ENCODE results near the gene HDAC7.
"Not testable (repeated sequence)": the region's sequence is repeated elsewhere in the genome, so short reads cannot be mapped to it uniquely, and the experiment has no call there.

HDAC7 gene

DNA sequence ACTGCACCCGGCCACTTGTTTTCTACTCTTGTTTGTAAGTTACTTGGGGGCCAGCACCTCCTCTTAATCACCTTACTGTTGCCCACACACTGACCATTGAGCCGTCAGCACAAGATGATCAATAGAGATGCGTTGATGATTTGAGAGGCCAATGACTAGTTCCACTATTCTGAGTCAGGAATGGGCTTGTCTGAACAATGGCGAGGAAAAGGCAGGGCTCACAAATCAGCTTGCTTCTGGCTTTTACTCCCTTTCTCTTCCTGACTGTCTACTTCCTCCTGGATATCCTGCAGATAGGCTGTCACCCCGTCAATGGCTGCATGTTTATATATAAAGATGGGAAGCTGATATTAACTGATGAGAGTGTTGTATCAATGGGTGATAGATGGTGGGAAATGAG is 29.1 kb upstream of the HDAC7 start:
- DNase-seq = no peak

DNA sequence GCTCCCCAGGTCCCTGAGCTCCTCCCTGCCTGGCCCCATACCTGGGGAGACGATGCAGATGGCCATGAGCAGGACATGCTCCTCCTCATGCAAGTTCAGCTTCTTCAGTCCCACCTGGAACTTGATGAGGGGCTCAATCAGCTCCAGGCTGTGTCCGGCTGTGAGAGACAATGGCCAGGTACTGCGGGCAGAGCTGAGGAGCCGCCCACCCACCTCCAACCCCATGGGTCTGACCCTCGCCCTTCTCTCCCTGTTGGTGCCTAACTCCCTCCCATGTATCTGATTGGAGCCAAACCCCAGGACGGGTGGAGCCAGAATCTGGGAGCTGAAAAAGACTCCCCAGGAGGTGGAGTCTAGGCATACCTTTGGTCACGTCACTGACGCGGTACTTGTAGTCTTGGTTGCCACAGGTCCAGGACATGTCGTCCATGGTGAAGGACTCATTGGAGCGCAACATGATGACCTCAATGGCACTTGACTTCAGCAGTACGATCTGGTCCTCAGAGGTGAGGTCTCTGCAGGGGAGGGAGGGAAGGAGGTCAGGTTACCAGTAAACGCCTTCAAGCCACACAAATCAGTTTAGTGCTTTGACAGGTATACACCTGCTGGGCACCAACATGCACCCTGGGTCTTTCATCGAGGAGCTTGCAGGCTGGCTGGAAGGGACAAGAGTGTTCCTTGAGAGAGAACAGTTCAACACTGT is 26.7 kb upstream of the HDAC7 start:
- no peak for DNase-seq

DNA sequence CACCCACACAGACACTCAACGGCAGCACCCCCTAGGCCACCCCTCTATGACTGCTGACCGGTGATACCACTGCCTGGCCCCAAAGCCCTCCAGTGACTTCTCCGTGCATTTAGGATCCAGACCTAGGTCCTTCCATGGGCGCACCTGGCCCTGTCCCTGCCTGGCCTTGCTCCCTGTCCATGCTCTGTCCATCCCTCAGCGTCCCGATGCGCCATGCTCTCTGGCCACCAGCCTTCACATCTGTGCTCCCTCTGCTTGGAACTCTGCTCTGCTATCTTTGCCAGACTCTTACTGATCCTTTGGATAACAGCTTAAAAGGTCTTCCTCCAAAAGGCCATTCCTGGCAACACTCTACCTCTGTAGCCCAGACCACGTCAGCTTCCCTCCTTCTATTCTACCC is 25.4 kb upstream of the HDAC7 start:
- no peak for DNase-seq

DNA sequence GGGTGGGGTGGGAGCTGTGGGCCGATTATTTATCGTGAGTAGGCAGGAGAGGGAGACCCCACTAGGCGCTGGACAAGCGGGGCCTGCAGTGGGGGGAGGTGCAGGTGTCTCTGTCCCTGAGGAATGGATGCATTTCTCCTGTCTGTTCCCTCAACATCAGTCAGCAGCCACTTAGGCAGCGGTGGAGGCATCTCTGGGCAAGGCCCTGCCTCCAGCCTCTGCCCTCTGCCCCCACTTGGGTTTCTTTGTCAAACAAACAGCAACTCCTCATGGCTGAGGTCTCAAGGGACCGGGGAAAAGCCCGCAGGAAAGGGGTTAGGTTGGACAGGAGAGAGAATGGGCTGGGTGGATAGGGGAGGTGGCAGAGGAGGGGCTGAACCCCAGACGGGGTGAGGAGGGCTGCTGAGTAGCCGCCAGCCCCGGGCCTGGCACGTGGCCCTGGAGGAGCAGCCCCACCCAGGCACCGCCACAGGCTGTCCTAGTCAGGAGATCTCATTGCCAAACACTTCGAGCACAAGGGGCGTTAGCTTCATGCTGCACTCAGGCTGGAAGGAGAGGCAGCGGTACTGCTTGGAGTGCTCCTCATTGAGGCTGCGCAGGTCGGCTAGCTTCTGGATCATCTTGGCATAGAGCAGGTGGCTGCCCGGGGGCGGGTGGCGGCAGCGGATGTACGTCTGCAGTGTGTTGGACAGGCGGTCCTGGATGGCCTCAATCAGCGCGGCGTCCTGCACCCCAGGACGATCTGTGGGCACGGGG is 24.7 kb upstream of the HDAC7 start:
- DNase-seq = no peak

DNA sequence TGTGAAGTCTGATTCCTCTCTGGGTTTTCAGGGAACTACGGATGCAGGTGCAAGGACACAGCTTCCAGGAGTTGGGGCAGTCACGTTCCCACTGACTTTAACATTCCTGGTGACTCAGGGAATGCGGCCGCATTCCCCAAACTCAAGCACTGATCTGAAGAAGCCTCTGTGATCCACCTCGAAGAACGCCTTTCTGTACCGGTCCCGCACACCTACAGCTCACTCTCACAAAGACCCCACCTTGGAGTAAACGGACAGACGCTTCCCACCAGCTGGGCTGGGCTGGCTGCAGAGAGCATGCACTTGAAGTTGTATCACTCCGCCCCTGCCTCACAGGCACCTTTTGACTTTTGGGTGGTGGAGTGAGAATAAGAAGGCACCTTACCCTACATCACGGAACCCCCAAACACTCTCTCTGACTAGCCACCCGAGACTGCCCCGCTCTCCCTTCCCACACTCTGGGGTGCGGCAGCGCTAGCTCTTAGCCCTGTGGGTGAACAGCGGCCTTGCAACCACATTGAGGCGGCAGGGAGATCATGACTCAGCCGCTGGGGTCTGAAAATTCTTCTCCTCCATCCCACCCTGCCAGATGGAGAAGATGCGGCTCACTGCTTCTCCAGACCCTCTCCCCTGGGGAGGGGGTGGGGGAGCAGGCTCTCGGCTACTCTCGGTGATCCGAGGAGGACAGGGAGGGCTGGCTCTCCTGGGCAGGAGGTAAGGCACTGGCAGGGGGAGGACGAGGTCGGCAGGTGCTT is 23.7 kb upstream of the HDAC7 start:
- DNase-seq = no peak

DNA sequence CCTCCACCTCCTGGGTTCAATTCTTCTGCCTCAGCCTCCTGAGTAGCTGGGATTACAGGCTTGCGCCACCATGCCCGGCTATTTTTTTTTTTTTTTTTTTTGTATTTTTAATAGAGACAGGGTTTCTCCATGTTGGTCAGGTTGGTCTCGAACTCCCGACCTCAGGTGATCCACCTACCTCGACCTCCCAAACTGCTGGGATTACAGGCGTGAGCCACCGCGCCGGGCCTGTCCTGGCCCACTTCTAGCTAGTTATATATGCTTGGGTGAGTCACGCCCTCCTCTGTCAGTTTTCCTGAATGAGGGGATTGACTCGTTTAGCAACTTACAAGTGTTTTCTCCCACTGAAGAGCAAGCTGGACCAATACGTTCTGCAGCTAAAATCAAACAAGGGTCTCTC is 22.8 kb upstream of the HDAC7 start:
- DNase-seq = not testable (repeated sequence)

DNA sequence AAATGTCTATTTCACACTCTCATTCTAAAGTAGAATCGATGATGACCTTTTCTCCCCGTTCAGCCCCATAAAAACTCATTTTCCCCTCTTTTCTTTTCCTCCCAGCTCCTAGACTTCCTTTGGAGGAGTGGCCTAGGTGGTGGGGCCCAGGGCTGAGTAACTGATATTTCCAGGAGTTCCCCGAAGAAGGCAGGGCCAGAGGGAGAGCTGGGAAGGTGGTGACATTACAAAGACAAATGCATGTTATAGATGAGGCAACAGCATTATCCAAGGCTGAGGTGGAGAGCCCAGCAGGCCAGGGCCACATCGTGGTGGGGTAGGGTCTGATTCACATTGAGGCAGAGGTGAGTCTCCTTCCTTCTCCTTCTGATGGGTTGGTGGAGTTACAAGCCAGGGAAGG is 22.2 kb upstream of the HDAC7 start:
- no peak for DNase-seq

DNA sequence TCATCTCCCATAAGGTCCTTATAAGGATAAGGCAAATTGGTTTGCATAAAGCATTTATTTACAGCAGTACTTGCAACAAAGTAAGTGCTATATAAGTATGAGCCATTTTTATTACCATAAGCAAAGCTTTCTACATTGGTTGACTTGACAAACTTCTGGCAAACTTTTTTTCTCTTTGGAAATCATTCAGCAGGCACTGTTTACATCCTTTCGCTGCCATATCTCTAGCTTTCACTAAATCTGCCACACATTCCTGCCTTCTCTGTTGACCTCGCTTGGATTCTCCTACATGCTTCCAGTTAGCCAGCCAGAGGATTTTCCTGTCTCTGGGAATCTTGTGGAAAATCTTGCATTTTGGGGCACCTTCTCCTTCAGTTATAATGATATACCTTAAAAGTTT is 21.8 kb upstream of the HDAC7 start:
- no peak for DNase-seq

DNA sequence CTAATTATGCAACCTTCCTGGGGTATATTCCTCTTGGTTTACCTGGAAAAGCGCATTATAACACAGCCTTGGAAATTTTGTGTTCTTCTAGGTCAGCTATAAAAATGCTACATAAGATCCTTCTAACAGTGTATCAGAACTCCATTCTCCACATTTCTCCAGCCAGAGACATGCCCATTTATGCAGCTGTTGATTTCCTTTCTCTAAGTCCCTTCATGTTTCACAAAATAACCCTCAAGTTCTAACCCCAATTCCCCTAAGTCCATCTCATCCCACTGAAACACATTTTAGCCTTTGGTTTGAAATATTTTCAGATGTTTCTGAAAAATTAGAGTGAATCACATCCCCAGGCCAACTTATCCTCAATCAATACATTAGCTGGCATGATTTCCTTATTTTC is 20.9 kb upstream of the HDAC7 start:
- no peak for DNase-seq

DNA sequence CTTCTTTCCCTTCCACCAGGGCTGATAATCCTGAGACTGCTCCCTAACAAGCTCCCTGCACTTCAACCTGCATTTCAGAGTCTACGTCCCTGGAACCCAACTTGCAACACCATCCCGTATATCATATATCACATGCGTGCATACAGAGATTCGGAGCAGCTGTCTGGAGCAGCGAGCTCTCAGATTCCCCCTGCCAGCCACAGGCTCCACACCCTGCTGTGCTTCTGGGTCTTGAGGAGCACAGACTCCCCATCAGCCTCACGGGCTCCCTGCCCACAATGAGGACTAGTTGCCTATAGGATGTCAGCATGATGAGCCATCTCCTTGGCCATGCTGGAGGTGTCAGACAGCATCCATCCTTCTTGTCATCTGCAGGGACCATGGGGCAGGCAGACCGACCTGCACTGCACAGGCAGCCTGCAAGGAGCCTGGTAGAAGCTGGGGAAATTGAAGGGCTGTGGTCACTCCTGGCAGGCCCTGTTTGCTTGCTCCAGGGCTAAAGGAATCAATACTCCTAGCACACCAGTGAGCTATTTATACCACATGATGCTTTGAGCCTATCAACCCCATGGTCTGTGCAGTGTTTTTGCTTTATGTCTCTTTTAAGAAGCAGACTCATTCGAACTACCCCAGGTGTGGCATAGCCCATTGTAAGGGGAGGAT is 19.6 kb upstream of the HDAC7 start:
- DNase-seq = no peak

DNA sequence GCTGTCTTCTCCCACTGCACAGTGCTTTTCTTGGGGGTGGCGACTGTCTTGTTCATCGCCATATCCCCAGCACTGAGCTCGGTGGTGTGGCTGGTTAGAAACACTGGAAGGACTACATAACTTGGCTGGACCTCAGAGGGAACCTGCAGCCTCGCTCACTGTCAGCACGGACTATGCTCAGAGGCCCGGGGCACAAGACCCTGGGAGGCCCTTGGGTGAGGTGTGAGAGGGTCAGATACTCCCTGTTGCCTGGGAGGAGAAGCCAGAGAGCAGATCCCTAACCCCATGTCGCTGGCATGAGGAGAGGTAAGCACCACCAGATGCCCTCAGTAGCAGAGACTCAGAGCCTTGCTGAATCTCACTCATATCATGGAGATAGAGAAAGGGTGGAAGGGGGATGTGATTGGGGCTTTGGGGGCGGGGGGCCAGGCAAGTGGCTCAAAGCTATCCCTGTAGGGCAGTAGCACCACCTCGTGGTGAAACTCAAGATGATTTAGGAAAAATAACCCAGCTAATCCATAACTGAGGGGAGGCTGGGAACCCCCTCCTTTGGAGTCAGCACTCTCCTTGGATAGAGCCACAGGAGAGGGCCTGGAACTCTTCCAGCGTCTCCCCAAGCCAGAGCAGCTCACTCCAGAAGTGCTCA is 18.7 kb upstream of the HDAC7 start:
- DNase-seq = peak; percentile 71

DNA sequence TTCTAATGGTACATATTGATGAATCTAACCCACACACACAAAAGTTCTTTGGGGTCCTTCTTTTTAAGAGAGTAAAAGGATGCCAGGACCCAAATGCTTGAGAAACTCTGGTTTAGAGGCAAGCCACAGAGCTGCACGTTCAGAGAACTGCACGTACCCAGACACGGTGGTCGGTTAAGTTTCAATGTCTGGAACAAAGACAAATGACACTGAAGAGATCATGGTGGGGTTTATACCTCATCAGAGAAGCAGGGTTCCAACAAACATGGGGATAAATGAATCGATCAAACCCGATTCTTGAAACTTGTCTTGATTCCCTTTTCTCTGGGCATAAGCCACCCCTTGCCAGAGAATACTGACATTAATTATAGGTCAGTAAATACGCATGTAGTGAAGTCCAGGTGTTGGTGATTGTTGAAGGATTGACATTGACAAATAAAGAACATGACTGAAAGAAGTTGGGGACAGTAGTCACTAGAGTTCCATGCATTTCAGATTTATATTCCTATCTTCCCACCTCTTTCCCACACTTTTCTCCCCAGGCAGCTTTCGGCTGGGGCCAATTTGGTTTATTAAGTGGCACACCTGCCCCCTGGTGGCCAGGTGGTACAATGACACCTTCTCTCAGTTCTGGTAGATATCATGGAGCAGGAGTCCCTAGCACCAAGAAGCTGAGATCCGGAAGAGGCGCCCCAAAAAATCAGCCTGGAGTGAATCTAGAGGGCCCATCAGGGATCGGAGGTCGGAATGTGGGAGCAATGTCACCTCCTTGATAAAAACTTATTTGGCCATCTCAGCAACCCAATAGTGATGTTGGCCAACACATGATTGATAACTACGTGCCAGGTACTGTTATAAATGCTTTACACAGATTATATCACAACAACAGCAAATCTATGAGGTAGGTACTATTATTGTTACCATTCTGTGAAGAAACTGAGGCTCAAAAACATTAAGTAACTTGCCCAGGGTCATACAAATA is 17.8 kb upstream of the HDAC7 start:
- DNase-seq = peak; percentile 80

DNA sequence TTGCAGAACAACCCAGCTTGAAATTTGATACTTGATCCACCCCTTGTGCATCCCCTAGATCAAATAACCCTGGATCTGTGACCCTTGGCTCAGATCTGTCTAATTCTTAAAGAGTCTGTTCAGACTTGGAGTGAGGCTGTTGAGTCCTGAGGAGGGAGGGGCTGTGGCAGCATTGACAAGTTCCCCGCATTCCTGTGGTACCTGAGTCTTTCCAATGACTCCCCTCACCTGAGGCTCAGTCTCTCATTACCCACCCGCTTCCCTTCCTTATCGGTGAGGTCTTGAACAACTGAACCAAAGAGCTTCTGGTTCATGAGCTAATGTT is 16.1 kb upstream of the HDAC7 start:
- peak; percentile 62 for DNase-seq

DNA sequence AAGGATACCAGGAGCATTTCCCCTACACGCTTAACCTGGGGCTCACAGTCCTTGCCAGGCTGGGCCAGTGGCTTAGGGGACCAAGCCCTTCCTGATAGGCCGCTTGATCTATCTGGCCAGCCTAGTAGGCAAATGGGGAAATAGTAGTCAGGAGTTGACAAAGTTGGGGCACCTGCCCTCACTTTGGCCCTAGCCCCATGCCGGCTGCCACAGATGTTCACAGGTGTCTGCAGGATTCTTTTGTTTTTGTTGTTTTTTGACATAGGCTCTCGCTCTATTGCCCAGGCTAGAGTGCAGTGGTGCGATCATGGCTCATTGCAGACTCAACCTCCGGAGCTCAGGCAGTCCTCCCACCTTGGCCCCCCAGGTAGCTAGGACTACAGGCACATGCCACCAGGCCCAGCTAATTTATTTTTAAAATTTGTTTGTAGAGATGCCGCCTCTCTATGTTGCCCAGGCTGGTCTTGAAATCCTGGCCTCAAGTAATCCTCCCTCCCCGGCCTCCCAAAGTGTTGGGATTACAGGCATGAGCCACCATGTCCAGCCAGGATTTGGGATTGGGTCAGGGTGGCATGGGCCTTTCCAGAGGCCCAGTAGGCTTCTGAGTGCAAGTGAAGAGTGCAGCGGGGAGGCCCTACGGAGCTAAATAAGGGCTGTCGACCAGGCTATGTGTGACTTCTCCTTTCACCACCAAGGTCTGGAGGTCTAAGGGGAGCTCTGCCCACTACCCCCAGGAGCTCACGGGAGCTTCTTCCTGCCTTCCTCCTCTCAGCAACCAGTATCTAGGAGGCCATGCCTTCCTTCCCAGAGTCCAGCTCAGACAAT is 15.5 kb upstream of the HDAC7 start:
- DNase-seq = no peak

DNA sequence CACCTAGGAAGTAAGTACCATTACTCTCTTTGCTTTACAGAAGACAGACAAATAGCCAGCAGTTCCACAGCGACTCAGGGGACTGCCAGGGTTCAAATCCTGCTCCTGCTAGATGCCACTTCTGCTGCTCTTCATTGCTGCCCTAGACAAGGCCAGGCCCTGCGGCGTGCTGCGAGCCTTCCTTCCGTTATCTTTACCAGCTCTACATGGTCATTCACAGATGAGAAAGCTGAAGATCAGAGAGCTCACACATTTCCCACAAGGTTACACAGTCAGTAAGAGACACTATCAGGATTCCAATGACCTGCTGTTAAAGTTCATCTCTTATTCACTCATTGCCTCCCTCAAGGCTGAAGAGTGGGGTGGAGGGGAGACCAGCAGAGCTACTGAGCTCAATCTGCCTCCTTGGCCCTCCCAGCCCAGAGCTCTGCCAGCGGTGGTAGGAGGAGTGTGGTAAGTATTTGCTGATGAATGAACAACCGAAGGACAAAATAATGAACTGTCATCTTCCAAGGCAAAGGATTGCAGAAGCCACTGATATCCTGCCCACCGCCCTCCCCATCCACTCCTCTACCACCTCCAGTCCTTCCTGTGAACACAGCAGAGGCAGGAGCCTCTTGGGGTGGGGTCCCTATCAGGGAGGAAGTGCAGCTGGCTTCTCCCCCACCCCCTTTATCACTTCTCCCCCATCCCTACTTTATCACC is 14.6 kb upstream of the HDAC7 start:
- peak; percentile 92 for DNase-seq

DNA sequence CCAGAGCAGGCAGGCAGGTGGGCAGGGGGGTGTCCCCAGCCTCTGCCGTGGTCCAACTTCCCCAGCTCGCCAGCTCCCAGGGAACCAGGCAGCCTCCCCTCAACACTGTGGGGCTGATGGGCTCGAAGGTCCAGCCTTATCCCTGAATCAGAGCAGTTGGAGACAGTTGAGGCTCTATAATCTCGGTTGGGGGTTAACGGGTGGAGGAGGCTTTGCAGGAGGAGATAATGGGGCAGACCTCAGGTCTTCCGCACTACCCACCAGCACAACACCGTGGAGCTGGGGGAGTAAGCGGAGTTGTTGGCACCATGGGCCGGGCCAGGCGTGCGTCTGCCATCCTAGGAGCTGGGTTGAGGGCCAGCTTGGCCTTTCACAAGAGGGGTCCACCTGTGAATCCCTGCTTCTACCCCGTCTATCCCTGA is 13.9 kb upstream of the HDAC7 start:
- DNase-seq = peak; percentile 71

DNA sequence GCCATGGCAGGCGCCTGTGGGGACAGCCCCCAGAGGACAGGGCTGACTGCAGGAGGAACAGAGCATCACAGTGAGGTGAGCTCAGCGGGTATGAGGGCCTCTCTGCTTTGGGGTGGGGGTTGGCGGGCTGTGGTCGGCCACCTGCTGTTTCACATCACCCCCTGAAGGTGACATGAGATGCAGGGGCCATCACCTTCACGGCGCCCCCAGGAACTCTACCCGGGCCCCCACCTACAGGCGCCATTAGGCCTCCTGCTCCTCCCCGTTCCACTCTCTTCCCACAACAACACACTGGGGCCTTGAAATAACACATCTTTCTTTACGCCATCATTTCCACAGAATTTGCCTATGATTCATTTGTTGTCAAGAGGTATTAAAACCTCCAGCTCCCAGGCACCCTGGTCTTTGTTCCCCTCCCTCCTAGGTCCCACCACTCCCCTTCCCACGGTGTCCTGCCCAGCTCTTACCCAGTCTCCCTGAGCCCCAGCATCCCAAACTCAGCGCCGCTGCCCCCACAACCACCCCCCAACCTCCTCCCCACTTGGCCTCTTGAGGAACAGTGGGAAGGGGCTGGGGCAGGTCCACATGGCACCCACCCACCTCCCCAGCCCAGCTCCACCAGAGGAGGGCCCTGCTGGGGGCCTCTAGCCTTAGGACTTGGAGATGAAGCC is 12.7 kb upstream of the HDAC7 start:
- no peak for DNase-seq

DNA sequence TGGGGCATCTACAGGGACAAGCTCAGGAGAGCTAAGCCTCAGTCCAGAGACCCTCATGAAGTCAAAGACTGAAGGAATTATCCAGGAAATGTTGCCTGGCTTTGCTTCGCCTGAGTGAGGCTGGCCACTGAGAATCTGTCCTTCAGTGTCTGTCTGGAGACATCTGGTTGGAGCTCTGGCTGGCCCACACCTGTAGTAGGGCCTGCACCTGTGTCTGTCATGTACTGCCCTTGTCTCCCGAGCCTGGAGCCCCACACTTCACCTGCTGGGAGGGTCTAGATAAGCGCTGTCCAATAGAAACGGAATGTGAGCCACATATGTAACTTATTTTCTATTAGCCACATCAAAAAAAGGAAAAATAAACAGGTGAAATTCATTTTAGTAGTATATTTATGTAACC is 9.9 kb upstream of the HDAC7 start:
- DNase-seq = no peak

DNA sequence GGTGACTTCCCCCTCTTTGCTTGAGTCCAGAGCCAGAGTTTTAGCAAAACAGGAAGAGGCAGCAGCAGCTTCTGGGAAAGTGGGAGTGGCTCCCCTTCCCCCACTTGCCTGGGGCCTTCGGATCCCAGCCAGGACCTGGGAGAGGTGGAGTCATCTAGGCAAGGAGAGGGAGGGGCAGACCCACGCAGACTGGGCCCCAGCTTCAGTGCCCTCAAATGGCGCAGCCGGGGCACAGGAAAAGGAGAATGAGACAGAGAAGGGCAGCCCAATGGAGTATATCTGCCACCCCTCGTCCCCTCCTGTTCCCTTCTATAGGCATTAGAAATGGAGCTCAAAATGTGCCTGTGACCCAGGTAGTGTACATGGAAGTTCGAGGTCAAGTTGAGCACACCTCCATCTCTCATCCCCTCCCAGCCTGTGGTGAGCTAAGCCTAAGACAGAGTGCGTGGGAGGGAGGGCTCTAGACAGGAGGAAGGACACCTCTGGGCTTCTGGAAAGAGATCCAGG is 9.3 kb upstream of the HDAC7 start:
- DNase-seq = peak; percentile 94

Data from OCI-M1 (cell line).